ENCODE measurements around the gene GPR39.

Gene GPR39

GRCh38 chr2:132605236-132606180 lies 188.9 kb downstream of the GPR39 start:
- no peak for DNase-seq (ENCODE audit: low spot score)

- DNase-seq (ENCODE audit: low spot score), result no peak
Observed at GRCh38 chr2:132606649-132607048, 190.0 kb downstream of the GPR39 start.

- DNase-seq (ENCODE audit: low spot score), result no peak
Observed at GRCh38 chr2:132607426-132608090, 191.0 kb downstream of the GPR39 start.

- DNase-seq (ENCODE audit: low spot score), result no peak
Observed at GRCh38 chr2:132608311-132608710, 191.7 kb downstream of the GPR39 start.

- DNase-seq (ENCODE audit: low spot score), result no peak
Observed at GRCh38 chr2:132609101-132609890, 192.7 kb downstream of the GPR39 start.

- no peak for DNase-seq (ENCODE audit: low spot score)
Observed at GRCh38 chr2:132611719-132612118, 195.1 kb downstream of the GPR39 start.

- DNase-seq (ENCODE audit: low spot score), result no peak
Observed at GRCh38 chr2:132615329-132616085, 198.9 kb downstream of the GPR39 start.

- DNase-seq (ENCODE audit: low spot score), result no peak
Observed at GRCh38 chr2:132617989-132618388, 201.4 kb downstream of the GPR39 start.

GRCh38 chr2:132618734-132619133 lies 202.1 kb downstream of the GPR39 start:
- no peak for DNase-seq (ENCODE audit: low spot score)

- DNase-seq (ENCODE audit: low spot score), result no peak
Observed at GRCh38 chr2:132620115-132620514, 203.5 kb downstream of the GPR39 start.

- DNase-seq (ENCODE audit: low spot score), result no peak
Observed at GRCh38 chr2:132621131-132621875, 204.7 kb downstream of the GPR39 start.

- DNase-seq (ENCODE audit: low spot score), result no peak
Observed at GRCh38 chr2:132623096-132623839, 206.7 kb downstream of the GPR39 start.

- DNase-seq (ENCODE audit: low spot score), result no peak
Observed at GRCh38 chr2:132627536-132627935, 210.9 kb downstream of the GPR39 start.

- no peak for DNase-seq (ENCODE audit: low spot score)
Observed at GRCh38 chr2:132632000-132632649, 215.5 kb downstream of the GPR39 start.

- no peak for DNase-seq (ENCODE audit: low spot score)
Observed at GRCh38 chr2:132633635-132634034, 217.0 kb downstream of the GPR39 start.

GRCh38 chr2:132636346-132636745 lies 219.7 kb downstream of the GPR39 start:
- no peak for DNase-seq (ENCODE audit: low spot score)

GRCh38 chr2:132638313-132639040 lies 221.9 kb downstream of the GPR39 start:
- DNase-seq (ENCODE audit: low spot score), result no peak

GRCh38 chr2:132640116-132640515 lies 223.5 kb downstream of the GPR39 start:
- no peak for DNase-seq (ENCODE audit: low spot score)

GRCh38 chr2:132641819-132642218 lies 225.2 kb downstream of the GPR39 start:
- DNase-seq (ENCODE audit: low spot score), result no peak

Data from LoVo (cell line).